NB4 (cell line): Measurements from ENCODE around the gene SHISA2.

Experiments used
- MYC ChIP-seq: IDR thresholded peaks from 2 replicates; pipeline ENCODE4 v1.6.1; 2011; ENCODE audit warnings: low read depth, low read length
- POLR2A ChIP-seq: IDR thresholded peaks from 2 replicates; pipeline ENCODE4 v1.6.1; 2011; ENCODE audit warnings: mild to moderate bottlenecking; ENCODE audit not compliant: insufficient read length; ENCODE audit errors: extremely low read depth
- TF ChIP-seq, protein P1 (sequence below): IDR thresholded peaks from one replicate; pipeline ENCODE4 v1.5.1; 2012; ENCODE audit warnings: low read depth, low read length
- TF ChIP-seq, protein P2 (sequence below): IDR thresholded peaks from 2 replicates; pipeline ENCODE4 v1.6.1; 2011; ENCODE audit warnings: low read depth, low read length

DNA sequence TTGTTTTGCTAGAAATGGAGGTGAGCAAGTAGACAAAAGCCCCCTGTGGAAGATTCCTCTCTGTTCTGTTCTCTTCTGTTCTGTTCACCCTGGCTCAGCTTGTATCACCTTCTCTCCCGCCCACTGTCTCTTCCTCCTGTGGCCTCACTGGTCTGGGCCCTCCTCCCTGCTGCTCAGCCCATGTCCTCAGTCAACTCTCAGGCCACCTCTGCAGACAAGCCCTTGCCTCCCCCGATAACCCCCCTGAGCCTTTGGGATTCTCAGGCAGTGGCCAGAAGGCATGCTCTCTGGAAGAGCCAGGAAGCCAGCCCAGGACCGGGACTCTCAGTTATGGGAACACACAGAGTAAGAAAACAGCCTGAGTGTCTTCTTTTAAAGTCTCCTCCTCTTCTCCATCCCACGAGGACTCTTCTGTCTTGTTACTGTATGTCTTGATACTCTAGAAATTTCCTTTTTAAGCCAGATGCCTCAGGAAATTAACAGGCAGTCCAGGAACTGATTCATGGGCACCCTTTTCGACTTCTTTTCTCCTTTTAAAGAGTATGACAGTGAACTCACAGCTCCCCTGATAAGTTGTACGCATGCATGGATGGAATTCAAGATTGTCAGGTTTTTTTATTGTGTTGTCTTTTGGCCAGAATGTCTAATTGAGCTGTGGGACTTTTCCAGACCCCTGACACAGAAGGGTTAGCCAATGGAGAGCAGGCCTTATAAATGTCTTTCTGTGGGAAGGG lies 33.7 kb downstream of the SHISA2 start:
- TF ChIP-seq, protein P1, sequence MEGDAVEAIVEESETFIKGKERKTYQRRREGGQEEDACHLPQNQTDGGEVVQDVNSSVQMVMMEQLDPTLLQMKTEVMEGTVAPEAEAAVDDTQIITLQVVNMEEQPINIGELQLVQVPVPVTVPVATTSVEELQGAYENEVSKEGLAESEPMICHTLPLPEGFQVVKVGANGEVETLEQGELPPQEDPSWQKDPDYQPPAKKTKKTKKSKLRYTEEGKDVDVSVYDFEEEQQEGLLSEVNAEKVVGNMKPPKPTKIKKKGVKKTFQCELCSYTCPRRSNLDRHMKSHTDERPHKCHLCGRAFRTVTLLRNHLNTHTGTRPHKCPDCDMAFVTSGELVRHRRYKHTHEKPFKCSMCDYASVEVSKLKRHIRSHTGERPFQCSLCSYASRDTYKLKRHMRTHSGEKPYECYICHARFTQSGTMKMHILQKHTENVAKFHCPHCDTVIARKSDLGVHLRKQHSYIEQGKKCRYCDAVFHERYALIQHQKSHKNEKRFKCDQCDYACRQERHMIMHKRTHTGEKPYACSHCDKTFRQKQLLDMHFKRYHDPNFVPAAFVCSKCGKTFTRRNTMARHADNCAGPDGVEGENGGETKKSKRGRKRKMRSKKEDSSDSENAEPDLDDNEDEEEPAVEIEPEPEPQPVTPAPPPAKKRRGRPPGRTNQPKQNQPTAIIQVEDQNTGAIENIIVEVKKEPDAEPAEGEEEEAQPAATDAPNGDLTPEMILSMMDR = no peak
- no peak for TF ChIP-seq POLR2A
- TF ChIP-seq, protein P2, sequence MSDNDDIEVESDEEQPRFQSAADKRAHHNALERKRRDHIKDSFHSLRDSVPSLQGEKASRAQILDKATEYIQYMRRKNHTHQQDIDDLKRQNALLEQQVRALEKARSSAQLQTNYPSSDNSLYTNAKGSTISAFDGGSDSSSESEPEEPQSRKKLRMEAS = no peak
- TF ChIP-seq MYC = no peak
